IMR-90 (cell line): ENCODE data around the gene NARF. TPM values are rescaled to one million over a fixed set of nuclear protein-coding genes. Genes with fewer than 3 reads are reported as not detected.

Experiments
- ATAC-seq: fragments of 200-7000 bp; cut with Tn5 transposase; 2 replicates; pipeline ENCODE4 v1.9.1; 2020; ENCODE audit warnings: low read depth, mild to moderate bottlenecking, moderate library complexity
- BruUV-seq: library from RNA; stranded (reverse); fragments of 400-500 nt; replicated peaks from 2 replicates; lab custom pipeline; 2021; lab: Mats Ljungman, UMichigan
- CTCF ChIA-PET: fragments of 300-600 bp; formaldehyde crosslinking; extraction: SDS; loops from one replicate; lab custom pipeline; 2021; ENCODE audit warnings: antibody characterized with exemption; lab: Yijun Ruan, JAX
- POLR2A ChIA-PET: fragments of 300-600 bp; sonication (Branson Sonifier 250); formaldehyde crosslinking; loops from one replicate; lab custom pipeline; 2022; ENCODE audit warnings: antibody characterized with exemption; ENCODE audit not compliant: unreplicated experiment; lab: Charles Lee
- DNase-seq: peaks from one replicate; pipeline ENCODE4 v3.0.0; 2013
- H2AFZ ChIP-seq: replicated peaks from 2 replicates; pipeline ENCODE3; 2013; ENCODE audit warnings: low read length, mild to moderate bottlenecking; ENCODE audit not compliant: poor library complexity
- H2AK5ac ChIP-seq: 2 replicates; pipeline ENCODE4 v1.6.1; 2013; ENCODE audit warnings: low read depth, low read length, inconsistent platforms
- H2AK9ac ChIP-seq: replicated peaks from 2 replicates; pipeline ENCODE3; 2013; ENCODE audit warnings: mild to moderate bottlenecking, low read depth, low read length, moderate library complexity; ENCODE audit not compliant: poor library complexity
- H2BK120ac ChIP-seq: 2 replicates; pipeline ENCODE4 v1.6.1; 2013; ENCODE audit warnings: low read depth, low read length, inconsistent platforms
- H2BK15ac ChIP-seq: 3 replicates; pipeline ENCODE4 v1.6.1; 2013; ENCODE audit warnings: low read depth, low read length, inconsistent platforms
- H2BK20ac ChIP-seq: 2 replicates; pipeline ENCODE4 v1.6.1; 2013; ENCODE audit warnings: low read depth, mild to moderate bottlenecking, inconsistent platforms, low read length, moderate library complexity
- H2BK5ac ChIP-seq: 2 replicates; pipeline ENCODE4 v1.6.1; 2013; ENCODE audit warnings: mild to moderate bottlenecking, low read depth, low read length, inconsistent platforms; ENCODE audit not compliant: poor library complexity, severe bottlenecking
- H3K14ac ChIP-seq: replicated peaks from 2 replicates; pipeline ENCODE4 v1.6.1; 2013; ENCODE audit warnings: low read depth, low read length, inconsistent platforms
- H3K18ac ChIP-seq: 2 replicates; pipeline ENCODE4 v1.6.1; 2013; ENCODE audit warnings: low read depth, low read length, control low read depth
- H3K23ac ChIP-seq: 2 replicates; pipeline ENCODE4 v1.6.1; 2013; ENCODE audit warnings: low read depth, low read length, inconsistent platforms
- H3K27ac ChIP-seq: 2 replicates; pipeline ENCODE4 v1.5.1; 2013; ENCODE audit warnings: mild to moderate bottlenecking, control low read depth, low read length; ENCODE audit not compliant: insufficient read depth
- H3K27me3 ChIP-seq: 2 replicates; pipeline ENCODE4 v1.6.1; 2013; ENCODE audit warnings: low read length; ENCODE audit not compliant: control insufficient read depth, insufficient read depth
- H3K36me3 ChIP-seq: 2 replicates; pipeline ENCODE4 v1.6.1; 2013; ENCODE audit warnings: low read length, mixed read lengths; ENCODE audit not compliant: control insufficient read depth, insufficient read depth
- H3K4ac ChIP-seq: 2 replicates; pipeline ENCODE4 v1.6.1; 2013; ENCODE audit warnings: low read depth, low read length, inconsistent platforms
- H3K4me1 ChIP-seq: 2 replicates; pipeline ENCODE4 v1.6.1; 2013; ENCODE audit warnings: low read length, mixed read lengths; ENCODE audit not compliant: control insufficient read depth, insufficient read depth
- H3K4me2 ChIP-seq: 2 replicates; pipeline ENCODE4 v1.6.1; 2013; ENCODE audit warnings: low read depth, mild to moderate bottlenecking, control low read depth, low read length, moderate library complexity
- H3K4me3 ChIP-seq: 2 replicates; pipeline ENCODE4 v1.5.1; 2013; ENCODE audit warnings: low read depth, mild to moderate bottlenecking, control low read depth, low read length, moderate library complexity; ENCODE audit not compliant: insufficient read depth
- H3K56ac ChIP-seq: 2 replicates; pipeline ENCODE4 v1.6.1; 2013; ENCODE audit warnings: low read length, inconsistent platforms; ENCODE audit not compliant: insufficient read depth; ENCODE audit errors: extremely low read depth
- H3K79me1 ChIP-seq, 2 experiments: 2 replicates each; pipeline ENCODE4 v1.6.1; 2013; ENCODE audit warnings: low read length in 2 of 2, inconsistent platforms in 1 of 2, low read depth in 1 of 2
- H3K9ac ChIP-seq: 2 replicates; pipeline ENCODE4 v1.6.1; 2013; ENCODE audit warnings: low read depth, low read length, control low read depth
- H3K9me1 ChIP-seq: 2 replicates; pipeline ENCODE4 v1.6.1; 2013; ENCODE audit warnings: low read length, inconsistent platforms; ENCODE audit not compliant: insufficient read depth
- H3K9me3 ChIP-seq: 2 replicates; pipeline ENCODE4 v1.6.1; 2013; ENCODE audit warnings: low read length; ENCODE audit not compliant: control insufficient read depth, insufficient read depth
- H4K20me1 ChIP-seq: 2 replicates; pipeline ENCODE4 v1.6.1; 2013; ENCODE audit warnings: low read length, inconsistent platforms; ENCODE audit not compliant: insufficient read depth
- H4K5ac ChIP-seq: 2 replicates; pipeline ENCODE4 v1.6.1; 2013; ENCODE audit warnings: mild to moderate bottlenecking, low read depth, low read length, control low read depth
- H4K8ac ChIP-seq, 2 experiments: 2 replicates each; pipeline ENCODE4 v1.6.1; 2013; ENCODE audit warnings: low read depth in 2 of 2, low read length in 2 of 2, control low read depth in 1 of 2, inconsistent platforms in 1 of 2
- H4K91ac ChIP-seq: 2 replicates; pipeline ENCODE4 v1.6.1; 2013; ENCODE audit warnings: low read depth, low read length, inconsistent platforms; ENCODE audit not compliant: insufficient read depth
- CEBPB ChIP-seq: IDR thresholded peaks from 2 replicates; pipeline ENCODE4 v1.6.1; 2012; ENCODE audit warnings: low read depth, low read length, improper control_type of control experiment
- CHD1 ChIP-seq: IDR thresholded peaks from 2 replicates; pipeline ENCODE4 v1.6.1; 2012; ENCODE audit warnings: low read depth, low read length, improper control_type of control experiment
- CTCF ChIP-seq: conservative IDR thresholded peaks from 2 replicates; pipeline ENCODE4 v1.5.1; 2012; ENCODE audit warnings: mild to moderate bottlenecking, low read depth, low read length, improper control_type of control experiment
- FOS ChIP-seq: fragments of 150-350 bp; IDR thresholded peaks from 2 replicates; pipeline ENCODE4 v1.6.1; 2016; ENCODE audit warnings: low read depth, low read length
- MAFK ChIP-seq: IDR thresholded peaks from 2 replicates; pipeline ENCODE4 v1.6.1; 2012; ENCODE audit warnings: low read depth, low read length, improper control_type of control experiment
- MAZ ChIP-seq: IDR thresholded peaks from 2 replicates; pipeline ENCODE4 v1.6.1; 2012; ENCODE audit warnings: low read depth, mild to moderate bottlenecking, low read length, improper control_type of control experiment, moderate library complexity, borderline replicate concordance
- MXI1 ChIP-seq: IDR thresholded peaks from 2 replicates; pipeline ENCODE4 v1.6.1; 2012; ENCODE audit warnings: low read depth, mild to moderate bottlenecking, low read length, moderate library complexity, borderline replicate concordance
- NFE2L2 ChIP-seq: fragments of 150-350 bp; IDR thresholded peaks from 2 replicates; pipeline ENCODE4 v1.6.1; 2016; ENCODE audit warnings: low read depth, mild to moderate bottlenecking, low read length
- POLR2A ChIP-seq: IDR thresholded peaks from 2 replicates; pipeline ENCODE4 v1.6.1; 2012; ENCODE audit warnings: mild to moderate bottlenecking, low read depth, low read length
- RAD21 ChIP-seq: IDR thresholded peaks from 2 replicates; pipeline ENCODE4 v1.6.1; 2012; ENCODE audit warnings: low read length, improper control_type of control experiment
- RCOR1 ChIP-seq: IDR thresholded peaks from 2 replicates; pipeline ENCODE4 v1.6.1; 2012; ENCODE audit warnings: mild to moderate bottlenecking, low read length, improper control_type of control experiment; ENCODE audit not compliant: insufficient replicate concordance
- RFX5 ChIP-seq: IDR thresholded peaks from 2 replicates; pipeline ENCODE4 v1.8.0; 2012; ENCODE audit warnings: low read depth, mild to moderate bottlenecking, low read length, moderate library complexity
- SMC3 ChIP-seq: fragments of 150-350 bp; IDR thresholded peaks from 2 replicates; pipeline ENCODE4 v1.6.1; 2016; ENCODE audit warnings: low read depth, mild to moderate bottlenecking, antibody characterized with exemption, low read length, moderate library complexity
- WGBS, 2 experiments: methylation state at CpG; one replicate each; pipeline versions ENCODE4 v1.1.5 to v1.1.7; 2013; ENCODE audit warnings: missing lambda C conversion rate in 2 of 2; ENCODE audit not compliant: insufficient read length in 1 of 2; ENCODE audit errors: extremely low coverage in 2 of 2; 5-methylcytosine and 5-hydroxymethylcytosine counted together
- dilution Hi-C: fragments of 300-500 bp; cut with HindIII; formaldehyde crosslinking; loops from one replicate; pipeline ENCODE4 v1.14.3; 2018; ENCODE audit warnings: low sequenced_read_pairs; ENCODE audit not compliant: unreplicated experiment
- in situ Hi-C: fragments of 300-500 bp; cut with MboI; formaldehyde crosslinking; loops from 3 replicates; pipeline ENCODE4 v1.14.3; 2019; ENCODE audit warnings: low sequenced_read_pairs, inconsistent platforms, mixed read lengths
- intact Hi-C: fragments of 100-400 bp; cut with micrococcal nuclease; formaldehyde crosslinking; loops from 2 replicates; pipeline ENCODE4 v1.10.0; 2022
- polyA plus RNA-seq, 3 experiments: library from polyadenylated mRNA; depleted of rRNA; stranded (reverse); fragments of >200 nt; gene quantifications; 2 replicates each; pipeline ENCODE4 v1.2.3, GENCODE V29; 2012; ENCODE audit warnings: low replicate concordance in 1 of 3
- total RNA-seq: library from RNA; depleted of rRNA; stranded (reverse); fragments of >200 nt; gene quantifications from 2 replicates; pipeline ENCODE4 v1.2.3, GENCODE V29; 2012
- TF ChIP-seq, protein P1 (sequence below): fragments of 150-350 bp; IDR thresholded peaks from 2 replicates; pipeline ENCODE4 v1.6.1; 2016; ENCODE audit warnings: low read depth, mild to moderate bottlenecking, low read length, moderate library complexity, borderline replicate concordance

Gene NARF
- total and polyA plus RNA-seq, 2 of the 4 experiments (the other 2 are of a cell fraction) = 83.7 to 94.8 TPM

DNA sequence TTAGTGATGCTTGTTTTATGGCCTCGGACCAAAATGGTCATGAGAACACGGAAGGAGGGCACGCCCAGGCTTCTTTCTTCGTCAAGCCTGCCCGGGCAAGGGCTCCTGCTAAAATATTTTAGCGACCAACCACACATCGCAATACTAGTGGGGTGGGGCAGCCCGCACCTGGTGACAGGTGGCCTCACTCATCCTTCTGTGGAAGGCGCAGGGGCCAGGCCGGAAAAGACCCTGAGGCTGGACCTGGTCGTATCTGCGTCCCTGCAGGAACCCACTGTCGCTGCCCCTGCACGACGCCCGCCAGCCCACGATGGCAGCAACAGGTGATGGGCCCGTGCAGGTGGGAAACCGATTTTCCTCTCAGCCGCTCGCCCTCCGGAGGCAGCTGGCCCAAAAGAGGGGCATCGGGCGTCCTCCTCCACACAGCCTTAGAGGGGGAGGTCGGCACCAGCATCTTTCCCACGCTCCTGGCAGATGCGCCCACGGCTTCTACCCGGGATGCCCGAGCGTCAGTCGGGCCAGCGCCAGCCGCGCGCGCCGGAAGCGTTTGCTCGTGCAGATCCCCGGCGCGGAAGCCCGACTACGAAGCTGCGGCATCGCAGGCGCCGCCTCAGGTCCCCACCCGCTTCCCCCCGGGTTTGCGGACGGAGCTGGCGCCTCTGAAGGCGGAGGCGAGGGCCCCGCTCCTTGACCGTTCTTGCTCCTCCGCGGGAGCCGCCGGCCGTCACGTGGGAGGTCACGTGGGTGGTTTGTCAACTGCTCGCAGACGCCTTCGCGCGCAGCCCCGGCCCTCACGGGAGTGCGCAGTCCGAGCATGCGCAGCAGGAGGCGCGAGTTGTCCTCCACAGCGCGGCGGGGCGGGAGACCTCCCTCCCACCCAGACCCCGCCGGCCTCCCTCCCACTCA is 38.2 kb downstream of the NARF start:
- Histone ChIP-seq H3K9me1 (peaks cover 8% of the 10 kb centered on the region), H3K36me3 (no peaks in the 10 kb centered on the region), H2AK9ac (peak overlapping the region; percentile 22), H3K79me1 (peaks cover 0 to 5% of the 10 kb centered on the region in 2 experiments; a peak in 1 of 4 replicates), H2BK15ac (no peak overlapping the region), H3K4me3 (peak overlapping the region; percentile 52), H3K4me2 (peak overlapping the region; percentile 77), H4K20me1 (peaks cover 12% of the 10 kb centered on the region; the same call in 1 of the 2 replicates), H3K56ac (no peak overlapping the region), H4K5ac (no peak overlapping the region), H2BK5ac (no peak overlapping the region), H4K91ac (peak overlapping the region; percentile 46; the same call in 1 of the 2 replicates), H3K9ac (peak overlapping the region; percentile 37; the same call in 1 of the 2 replicates), H2BK120ac (peak overlapping the region; percentile 57; the same call in 1 of the 2 replicates), H2AFZ (peak overlapping the region; percentile 95), H3K14ac (no peak overlapping the region), H3K4me1 (peaks cover 11% of the 10 kb centered on the region), H4K8ac (peak overlapping the region in 1 of 2 experiments; percentile 83; a peak in 1 of 4 replicates), H2AK5ac (peak overlapping the region; percentile 46; the same call in 1 of the 2 replicates), H3K23ac (no peak overlapping the region), H2BK20ac (no peak overlapping the region), H3K18ac (no peak overlapping the region), H3K27me3 (no peaks in the 10 kb centered on the region), H3K27ac (peak overlapping the region; percentile 7; the same call in 1 of the 2 replicates), H3K4ac (peak overlapping the region; percentile 43), H3K9me3 (no peaks in the 10 kb centered on the region)
- dilution Hi-C loops (no loop called here), intact Hi-C loops (loop anchor here (2.0 to 5.0 kb wide), 2 partner anchors 22 to 36 kb away; partner anchors contain the start of gene FOXK2), in situ Hi-C loops (no loop called here)
- ATAC-seq = peak; percentile 58
- no TSS peak for BruUV-seq
- CTCF ChIA-PET = no interaction called here
- POLR2A ChIA-PET = no interaction called here
- WGBS, 2 experiments = 14% methylated on average over 29 of the region's 83 CpGs; no CpG with 5 or more reads in 1 of the 2 experiments
- peak; percentile 92 for DNase-seq
- TF ChIP-seq, protein P1, sequence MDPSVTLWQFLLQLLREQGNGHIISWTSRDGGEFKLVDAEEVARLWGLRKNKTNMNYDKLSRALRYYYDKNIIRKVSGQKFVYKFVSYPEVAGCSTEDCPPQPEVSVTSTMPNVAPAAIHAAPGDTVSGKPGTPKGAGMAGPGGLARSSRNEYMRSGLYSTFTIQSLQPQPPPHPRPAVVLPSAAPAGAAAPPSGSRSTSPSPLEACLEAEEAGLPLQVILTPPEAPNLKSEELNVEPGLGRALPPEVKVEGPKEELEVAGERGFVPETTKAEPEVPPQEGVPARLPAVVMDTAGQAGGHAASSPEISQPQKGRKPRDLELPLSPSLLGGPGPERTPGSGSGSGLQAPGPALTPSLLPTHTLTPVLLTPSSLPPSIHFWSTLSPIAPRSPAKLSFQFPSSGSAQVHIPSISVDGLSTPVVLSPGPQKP = no peak
- TF ChIP-seq RCOR1 (peak; percentile 25), MXI1 (no peak), SMC3 (no peak), RFX5 (no peak), FOS (peak; percentile 98), CHD1 (no peak), CTCF (no peak), MAFK (no peak), MAZ (0 out of 2 replicates have a peak, but pooled peaks have one; percentile 35), NFE2L2 (0 out of 2 replicates have a peak, but pooled peaks have one; percentile 11), POLR2A (peak; percentile 25; the same call in 1 of the 2 replicates), RAD21 (no peak), CEBPB (0 out of 2 replicates have a peak, but pooled peaks have one; percentile 7)
